Retina (tissue), 1 donor: Measurements from ENCODE around the gene CRIP1.

Source experiments
- DNase-seq: peaks from one replicate; pipeline ENCODE4 v3.0.0-alpha.2; 2016

Gene CRIP1

GRCh38 chr14:105452963-105453362 lies 33.7 kb upstream of the CRIP1 start:
- no peak for DNase-seq

GRCh38 chr14:105453847-105454246 lies 32.8 kb upstream of the CRIP1 start:
- DNase-seq = no peak

- DNase-seq = no peak
These were observed 31.5 kb upstream of the CRIP1 start for GRCh38 chr14:105455086-105455640.

GRCh38 chr14:105455766-105456660 lies 30.7 kb upstream of the CRIP1 start:
- DNase-seq = no peak

- DNase-seq = no peak
These were observed 29.7 kb upstream of the CRIP1 start for GRCh38 chr14:105456736-105457617.

GRCh38 chr14:105458010-105458409 lies 28.7 kb upstream of the CRIP1 start:
- no peak for DNase-seq

- DNase-seq = no peak
These were observed 28.1 kb upstream of the CRIP1 start for GRCh38 chr14:105458571-105458970.

- no peak for DNase-seq
These were observed 26.6 kb upstream of the CRIP1 start for GRCh38 chr14:105460116-105460515.

GRCh38 chr14:105460616-105461015 lies 26.1 kb upstream of the CRIP1 start:
- no peak for DNase-seq

- DNase-seq = no peak
These were observed 24.8 kb upstream of the CRIP1 start for GRCh38 chr14:105461903-105462302.

- DNase-seq = no peak
These were observed 22.2 kb upstream of the CRIP1 start for GRCh38 chr14:105464501-105464900.

GRCh38 chr14:105465209-105466031 lies 21.3 kb upstream of the CRIP1 start:
- DNase-seq = no peak

- DNase-seq = no peak
These were observed 20.0 kb upstream of the CRIP1 start for GRCh38 chr14:105466531-105467248.

GRCh38 chr14:105467249-105467941 lies 19.3 kb upstream of the CRIP1 start:
- no peak for DNase-seq

- no peak for DNase-seq
These were observed 18.7 kb upstream of the CRIP1 start for GRCh38 chr14:105467942-105468471.

- DNase-seq = no peak
These were observed 18.0 kb upstream of the CRIP1 start for GRCh38 chr14:105468621-105469241.

GRCh38 chr14:105469456-105470349 lies 17.0 kb upstream of the CRIP1 start:
- DNase-seq = no peak

GRCh38 chr14:105470350-105471296 lies 16.1 kb upstream of the CRIP1 start:
- peak; percentile 75 for DNase-seq
